SU-DHL-6 (cell line): ENCODE measurements around the gene ZNF10.

Experiments
- EZH2phosphoT487 ChIP-seq: fragments of 200-600 bp; sonication (generic), shearing (Covaris generic); conservative IDR thresholded peaks from 2 replicates; pipeline ENCODE4 v1.6.1; 2018; ENCODE audit warnings: mild to moderate bottlenecking, antibody characterized with exemption, low read length, moderate library complexity, mixed read lengths
- TF ChIP-seq, protein P1 (sequence below): fragments of 200-600 bp; sonication (generic); IDR thresholded peaks from one replicate; pipeline ENCODE4 v1.5.1; 2017; ENCODE audit warnings: antibody characterized with exemption, mild to moderate bottlenecking, low read length, moderate library complexity; ENCODE audit not compliant: insufficient read depth, poor library complexity, severe bottlenecking

DNA sequence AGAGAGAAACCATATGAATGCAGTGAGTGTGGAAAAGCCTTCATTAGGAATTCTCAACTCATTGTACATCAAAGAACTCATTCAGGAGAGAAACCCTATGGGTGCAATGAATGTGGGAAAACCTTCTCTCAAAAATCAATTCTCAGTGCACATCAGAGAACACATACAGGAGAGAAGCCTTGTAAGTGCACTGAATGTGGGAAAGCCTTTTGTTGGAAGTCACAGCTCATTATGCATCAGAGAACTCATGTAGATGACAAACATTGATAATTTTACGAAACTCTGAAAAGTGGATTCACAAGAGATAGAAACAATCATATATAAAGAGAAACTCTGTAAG is 73.8 kb downstream of the ZNF10 start:
- TF ChIP-seq, protein P1, sequence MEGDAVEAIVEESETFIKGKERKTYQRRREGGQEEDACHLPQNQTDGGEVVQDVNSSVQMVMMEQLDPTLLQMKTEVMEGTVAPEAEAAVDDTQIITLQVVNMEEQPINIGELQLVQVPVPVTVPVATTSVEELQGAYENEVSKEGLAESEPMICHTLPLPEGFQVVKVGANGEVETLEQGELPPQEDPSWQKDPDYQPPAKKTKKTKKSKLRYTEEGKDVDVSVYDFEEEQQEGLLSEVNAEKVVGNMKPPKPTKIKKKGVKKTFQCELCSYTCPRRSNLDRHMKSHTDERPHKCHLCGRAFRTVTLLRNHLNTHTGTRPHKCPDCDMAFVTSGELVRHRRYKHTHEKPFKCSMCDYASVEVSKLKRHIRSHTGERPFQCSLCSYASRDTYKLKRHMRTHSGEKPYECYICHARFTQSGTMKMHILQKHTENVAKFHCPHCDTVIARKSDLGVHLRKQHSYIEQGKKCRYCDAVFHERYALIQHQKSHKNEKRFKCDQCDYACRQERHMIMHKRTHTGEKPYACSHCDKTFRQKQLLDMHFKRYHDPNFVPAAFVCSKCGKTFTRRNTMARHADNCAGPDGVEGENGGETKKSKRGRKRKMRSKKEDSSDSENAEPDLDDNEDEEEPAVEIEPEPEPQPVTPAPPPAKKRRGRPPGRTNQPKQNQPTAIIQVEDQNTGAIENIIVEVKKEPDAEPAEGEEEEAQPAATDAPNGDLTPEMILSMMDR, result no peak
- no peak for TF ChIP-seq EZH2phosphoT487
